Measurements from ENCODE around the gene DNM3.

DNA sequence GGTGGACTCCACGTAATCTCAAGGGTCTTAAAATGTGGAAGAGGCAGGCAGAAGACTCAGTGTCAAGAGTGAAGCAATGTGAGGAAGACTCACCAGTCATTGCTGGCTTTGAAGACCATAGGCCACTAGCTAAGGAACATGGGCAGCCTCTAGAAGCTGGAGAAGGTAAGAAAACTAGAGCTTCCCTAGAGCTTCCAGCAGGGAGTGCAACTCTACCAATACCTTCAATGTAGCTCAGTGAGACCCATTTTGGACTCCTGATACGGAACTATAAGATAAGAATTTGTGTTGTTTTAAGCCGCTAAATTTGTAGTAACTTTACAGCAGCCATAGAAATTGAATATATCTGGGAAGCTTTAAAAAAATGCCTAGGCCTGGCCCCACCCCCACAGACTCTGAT lies 41.0 kb upstream of the DNM3 start:
- TF ChIP-seq, protein P1, sequence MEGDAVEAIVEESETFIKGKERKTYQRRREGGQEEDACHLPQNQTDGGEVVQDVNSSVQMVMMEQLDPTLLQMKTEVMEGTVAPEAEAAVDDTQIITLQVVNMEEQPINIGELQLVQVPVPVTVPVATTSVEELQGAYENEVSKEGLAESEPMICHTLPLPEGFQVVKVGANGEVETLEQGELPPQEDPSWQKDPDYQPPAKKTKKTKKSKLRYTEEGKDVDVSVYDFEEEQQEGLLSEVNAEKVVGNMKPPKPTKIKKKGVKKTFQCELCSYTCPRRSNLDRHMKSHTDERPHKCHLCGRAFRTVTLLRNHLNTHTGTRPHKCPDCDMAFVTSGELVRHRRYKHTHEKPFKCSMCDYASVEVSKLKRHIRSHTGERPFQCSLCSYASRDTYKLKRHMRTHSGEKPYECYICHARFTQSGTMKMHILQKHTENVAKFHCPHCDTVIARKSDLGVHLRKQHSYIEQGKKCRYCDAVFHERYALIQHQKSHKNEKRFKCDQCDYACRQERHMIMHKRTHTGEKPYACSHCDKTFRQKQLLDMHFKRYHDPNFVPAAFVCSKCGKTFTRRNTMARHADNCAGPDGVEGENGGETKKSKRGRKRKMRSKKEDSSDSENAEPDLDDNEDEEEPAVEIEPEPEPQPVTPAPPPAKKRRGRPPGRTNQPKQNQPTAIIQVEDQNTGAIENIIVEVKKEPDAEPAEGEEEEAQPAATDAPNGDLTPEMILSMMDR (IDR thresholded peaks at IDR 0.05), result no peak
- TF ChIP-seq POLR2A (IDR thresholded peaks at IDR 0.05), result no peak

All from lower leg skin (tissue), 3 donors.